PC-3 (cell line): ENCODE results near the gene SLC16A8. TPM values are rescaled to one million over a fixed set of nuclear protein-coding genes. Genes with fewer than 3 reads are reported as not detected.

Source experiments
- ATAC-seq: fragments of 200-7000 bp; cut with Tn5 transposase; 2 replicates; pipeline ENCODE4 v1.9.1; 2020; ENCODE audit warnings: mild to moderate bottlenecking, moderate library complexity
- BruUV-seq: library from RNA; stranded (reverse); fragments of 400-500 nt; replicated peaks from 2 replicates; lab custom pipeline; 2021; lab: Mats Ljungman, UMichigan
- CTCF ChIA-PET: fragments of 300-600 bp; sonication (Branson Sonifier 250); formaldehyde crosslinking; loops from one replicate; lab custom pipeline; 2022; ENCODE audit warnings: antibody characterized with exemption; lab: Charles Lee
- POLR2A ChIA-PET: fragments of 300-600 bp; sonication (Branson Sonifier 250); formaldehyde crosslinking; loops from one replicate; lab custom pipeline; 2022; ENCODE audit warnings: antibody characterized with exemption; ENCODE audit not compliant: unreplicated experiment; lab: Charles Lee
- DNase-seq: peaks from one replicate; pipeline ENCODE4 v3.0.0-alpha.2; 2015
- H2AFZ ChIP-seq: fragments of 300-600 bp; sonication (generic); 2 replicates; pipeline ENCODE4 v1.6.0; 2016; ENCODE audit warnings: antibody characterized with exemption, low read length
- H3F3A ChIP-seq: fragments of 300-600 bp; sonication (generic); one replicate; pipeline ENCODE4 v1.6.0; 2017; ENCODE audit warnings: antibody characterized with exemption, low read length, control low read depth, mild to moderate bottlenecking; ENCODE audit not compliant: unreplicated experiment
- H3K27ac ChIP-seq: fragments of 300-600 bp; sonication (generic); 2 replicates; pipeline ENCODE4 v1.5.1; 2016; ENCODE audit warnings: mild to moderate bottlenecking, low read length
- H3K27me3 ChIP-seq: fragments of 300-600 bp; sonication (generic); 2 replicates; pipeline ENCODE4 v1.6.1; 2016; ENCODE audit warnings: low read length, mixed read lengths
- H3K36me3 ChIP-seq: fragments of 300-600 bp; sonication (generic); 2 replicates; pipeline ENCODE4 v1.6.1; 2016; ENCODE audit warnings: low read depth, mixed run types, low read length, mixed read lengths
- H3K4me1 ChIP-seq: fragments of 300-600 bp; sonication (generic); 2 replicates; pipeline ENCODE4 v1.5.1; 2016; ENCODE audit warnings: low read length; ENCODE audit not compliant: insufficient read depth
- H3K4me2 ChIP-seq: fragments of 300-600 bp; sonication (generic); 2 replicates; pipeline ENCODE4 v1.6.0; 2016; ENCODE audit warnings: low read length
- H3K4me3 ChIP-seq: fragments of 300-600 bp; sonication (generic); 2 replicates; pipeline ENCODE4 v1.5.1; 2016; ENCODE audit warnings: mild to moderate bottlenecking, low read length, mixed read lengths
- H3K79me2 ChIP-seq: fragments of 300-600 bp; sonication (generic); 2 replicates; pipeline ENCODE4 v1.6.1; 2017; ENCODE audit warnings: low read length, mixed read lengths
- H3K9ac ChIP-seq: fragments of 300-600 bp; sonication (generic); 2 replicates; pipeline ENCODE4 v1.6.0; 2016; ENCODE audit warnings: mild to moderate bottlenecking, low read length
- H3K9me2 ChIP-seq: fragments of 300-600 bp; sonication (generic); replicated peaks from 2 replicates; pipeline ENCODE4 v1.6.1; 2016; ENCODE audit warnings: mixed run types, low read length, mixed read lengths
- H3K9me3 ChIP-seq: fragments of 300-600 bp; sonication (generic); 2 replicates; pipeline ENCODE4 v1.6.1; 2016; ENCODE audit warnings: low read length, mixed read lengths
- H4K20me1 ChIP-seq: fragments of 300-600 bp; sonication (generic); 2 replicates; pipeline ENCODE4 v1.6.1; 2016; ENCODE audit warnings: low read length, mixed read lengths
- EZH2 ChIP-seq: fragments of 300-600 bp; sonication (generic); IDR thresholded peaks from one replicate; pipeline ENCODE4 v1.6.1; 2017; ENCODE audit warnings: antibody characterized with exemption, mild to moderate bottlenecking, low read length; ENCODE audit not compliant: unreplicated experiment
- EZH2phosphoT487 ChIP-seq: fragments of 300-600 bp; sonication (generic); IDR thresholded peaks from 2 replicates; pipeline ENCODE4 v1.6.1; 2018; ENCODE audit warnings: mild to moderate bottlenecking, antibody characterized with exemption, low read length, borderline replicate concordance
- intact Hi-C: fragments of 100-400 bp; cut with micrococcal nuclease; formaldehyde crosslinking; loops from 2 replicates; pipeline ENCODE4 v1.9.0; 2023
- total RNA-seq: library from RNA; depleted of rRNA; stranded (reverse); fragments of >200 nt; gene quantifications from 2 replicates; pipeline ENCODE4 v1.2.3, GENCODE V29; 2014
- TF ChIP-seq, protein P1 (sequence below): fragments of 300-600 bp; sonication (generic); conservative IDR thresholded peaks from 2 replicates; pipeline ENCODE4 v1.5.1; 2017; ENCODE audit warnings: antibody characterized with exemption, low read depth, mild to moderate bottlenecking, low read length

SLC16A8 gene
- total RNA-seq, 1 experiment from 2014 or later: not detected

DNA sequence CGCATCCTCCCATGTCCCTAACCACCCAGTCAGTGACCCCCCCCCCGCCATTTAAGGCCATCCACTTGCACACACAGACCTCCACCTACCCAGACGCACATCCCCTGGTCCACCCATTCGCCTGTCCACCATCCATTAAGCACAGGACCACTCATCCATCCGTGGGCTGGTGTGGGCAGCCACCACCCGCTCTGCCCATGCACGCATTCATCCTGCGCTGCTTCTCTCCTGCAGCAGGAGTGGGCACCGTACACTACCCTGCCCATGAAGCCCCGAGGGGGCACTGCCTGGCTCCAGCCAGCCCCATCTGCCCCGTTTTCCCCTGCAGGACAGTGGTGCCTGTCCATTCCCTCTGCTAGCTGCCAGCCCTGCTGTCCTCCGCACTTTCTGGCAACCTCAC, 3.9 kb upstream of the SLC16A8 start:
- TF ChIP-seq, protein P1, sequence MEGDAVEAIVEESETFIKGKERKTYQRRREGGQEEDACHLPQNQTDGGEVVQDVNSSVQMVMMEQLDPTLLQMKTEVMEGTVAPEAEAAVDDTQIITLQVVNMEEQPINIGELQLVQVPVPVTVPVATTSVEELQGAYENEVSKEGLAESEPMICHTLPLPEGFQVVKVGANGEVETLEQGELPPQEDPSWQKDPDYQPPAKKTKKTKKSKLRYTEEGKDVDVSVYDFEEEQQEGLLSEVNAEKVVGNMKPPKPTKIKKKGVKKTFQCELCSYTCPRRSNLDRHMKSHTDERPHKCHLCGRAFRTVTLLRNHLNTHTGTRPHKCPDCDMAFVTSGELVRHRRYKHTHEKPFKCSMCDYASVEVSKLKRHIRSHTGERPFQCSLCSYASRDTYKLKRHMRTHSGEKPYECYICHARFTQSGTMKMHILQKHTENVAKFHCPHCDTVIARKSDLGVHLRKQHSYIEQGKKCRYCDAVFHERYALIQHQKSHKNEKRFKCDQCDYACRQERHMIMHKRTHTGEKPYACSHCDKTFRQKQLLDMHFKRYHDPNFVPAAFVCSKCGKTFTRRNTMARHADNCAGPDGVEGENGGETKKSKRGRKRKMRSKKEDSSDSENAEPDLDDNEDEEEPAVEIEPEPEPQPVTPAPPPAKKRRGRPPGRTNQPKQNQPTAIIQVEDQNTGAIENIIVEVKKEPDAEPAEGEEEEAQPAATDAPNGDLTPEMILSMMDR: no peak
- TF ChIP-seq EZH2phosphoT487 (no peak), EZH2 (no peak)
- intact Hi-C loops: no loop called here
- H3K4me1 ChIP-seq: no peaks in the 10 kb centered on the region
- H3K79me2 ChIP-seq: no peaks in the 10 kb centered on the region
- no peak for DNase-seq
- POLR2A ChIA-PET: no interaction called here
- H3K4me3 ChIP-seq: no peak overlapping the region
- no peak overlapping the region for H2AFZ ChIP-seq
- H3K9ac ChIP-seq: no peak overlapping the region
- no peak for ATAC-seq
- H3K9me3 ChIP-seq: no peaks in the 10 kb centered on the region
- no peaks in the 10 kb centered on the region for H3K27me3 ChIP-seq
- H3K4me2 ChIP-seq: no peak overlapping the region
- BruUV-seq: no TSS peak
- H3K9me2 ChIP-seq: no peaks in the 10 kb centered on the region
- no peak overlapping the region for H3K27ac ChIP-seq
- H4K20me1 ChIP-seq: no peaks in the 10 kb centered on the region
- no peaks in the 10 kb centered on the region for H3F3A ChIP-seq
- CTCF ChIA-PET: no interaction called here
- no peaks in the 10 kb centered on the region for H3K36me3 ChIP-seq

DNA sequence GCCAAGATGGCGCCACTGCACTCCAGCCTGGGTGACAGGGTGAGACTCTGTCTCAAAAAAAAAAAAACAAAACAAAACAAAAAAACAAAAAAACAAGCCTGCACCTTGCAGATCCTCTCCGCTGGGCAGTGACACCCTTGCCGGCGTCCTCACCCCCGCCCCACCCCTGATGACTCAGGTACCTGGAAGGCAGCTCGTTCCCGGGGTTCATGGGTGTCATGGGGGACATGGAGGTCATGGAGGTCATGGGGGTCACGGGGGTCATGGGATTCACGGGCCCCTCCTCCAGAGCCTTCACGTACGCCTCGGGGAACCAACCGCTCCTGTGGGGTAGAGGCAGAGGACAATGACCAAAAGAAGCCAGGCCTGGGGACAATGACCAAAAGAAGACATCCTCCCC, 3.0 kb upstream of the SLC16A8 start:
- intact Hi-C loops: no loop called here
- Histone ChIP-seq H3K9me3 (no peaks in the 10 kb centered on the region), H3K27me3 (no peaks in the 10 kb centered on the region), H3K9me2 (no peaks in the 10 kb centered on the region), H3K4me3 (no peak overlapping the region), H3F3A (no peaks in the 10 kb centered on the region), H3K27ac (no peak overlapping the region), H3K9ac (no peak overlapping the region), H4K20me1 (no peaks in the 10 kb centered on the region), H2AFZ (no peak overlapping the region), H3K79me2 (no peaks in the 10 kb centered on the region), H3K4me1 (no peaks in the 10 kb centered on the region), H3K4me2 (no peak overlapping the region), H3K36me3 (no peaks in the 10 kb centered on the region)
- TF ChIP-seq EZH2phosphoT487: no peak
- TF ChIP-seq, protein P1: no peak
- TF ChIP-seq EZH2: no peak
- CTCF ChIA-PET: no interaction called here
- BruUV-seq: no TSS peak
- POLR2A ChIA-PET: no interaction called here
- ATAC-seq (no peak), DNase-seq (no peak)

DNA sequence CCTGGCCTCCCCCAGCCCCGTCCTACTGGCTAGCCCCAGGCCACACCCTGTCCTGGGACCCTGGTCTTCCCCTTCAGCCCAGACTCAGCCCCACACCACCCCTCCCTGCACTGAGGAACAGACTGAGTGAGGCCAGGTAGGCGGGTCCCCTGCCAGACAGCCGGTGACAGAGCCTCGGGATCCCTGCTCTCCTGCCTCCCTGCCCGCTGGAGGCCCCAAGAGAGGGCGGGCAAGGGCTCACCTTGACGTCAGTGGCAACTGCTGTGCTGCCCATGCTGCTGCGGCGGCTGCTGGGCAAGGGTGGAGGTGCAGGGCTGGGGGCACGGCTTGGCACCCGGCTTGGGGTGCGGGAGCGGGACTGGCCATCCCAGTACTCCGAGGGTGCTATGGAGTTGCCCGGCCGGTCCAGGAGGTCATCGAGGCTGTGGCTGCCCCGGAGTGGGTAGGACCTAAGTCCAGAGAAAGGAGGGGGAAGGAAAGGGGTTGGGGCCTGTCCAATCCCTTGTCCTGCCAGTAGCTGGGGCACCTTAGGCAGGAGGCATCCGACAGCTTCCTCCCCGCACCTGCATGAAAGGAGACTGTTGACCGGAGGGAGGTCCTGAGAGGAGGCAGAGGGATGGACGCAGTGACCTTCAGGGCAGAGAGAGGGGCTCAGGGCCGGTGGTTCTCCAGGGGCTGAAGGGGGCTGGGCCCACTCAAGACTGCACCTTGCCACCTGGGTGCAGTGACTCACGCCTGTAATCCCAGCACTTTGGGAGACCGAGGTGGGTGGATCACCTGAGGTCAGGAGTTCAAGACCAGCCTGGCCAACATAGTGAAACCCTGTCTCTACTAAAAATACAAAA, 2.2 kb upstream of the SLC16A8 start:
- TF ChIP-seq EZH2phosphoT487 (no peak), EZH2 (no peak)
- TF ChIP-seq, protein P1: no peak
- H3F3A ChIP-seq: no peaks in the 10 kb centered on the region
- intact Hi-C loops: no loop called here
- H3K9me2 ChIP-seq: no peaks in the 10 kb centered on the region
- no peaks in the 10 kb centered on the region for H3K79me2 ChIP-seq
- H3K4me1 ChIP-seq: no peaks in the 10 kb centered on the region
- no peak overlapping the region for H2AFZ ChIP-seq
- POLR2A ChIA-PET: no interaction called here
- CTCF ChIA-PET: no interaction called here
- DNase-seq: peak; percentile 22
- BruUV-seq: no TSS peak
- no peaks in the 10 kb centered on the region for H3K9me3 ChIP-seq
- H3K9ac ChIP-seq: no peak overlapping the region
- ATAC-seq: peak; percentile 43; the same call in 1 of the 2 replicates
- no peak overlapping the region for H3K4me2 ChIP-seq
- no peak overlapping the region for H3K4me3 ChIP-seq
- no peaks in the 10 kb centered on the region for H4K20me1 ChIP-seq
- H3K36me3 ChIP-seq: no peaks in the 10 kb centered on the region
- no peak overlapping the region for H3K27ac ChIP-seq
- H3K27me3 ChIP-seq: no peaks in the 10 kb centered on the region
